Osteoblast (primary cell): ENCODE results near the gene RHEX. TPM values are rescaled to one million over a fixed set of nuclear protein-coding genes. Genes with fewer than 3 reads are reported as not detected.

Experiments
- DNase-seq: peaks from one replicate; pipeline ENCODE4 v3.0.0; 2011; ENCODE audit warnings: low spot score, mixed read lengths; ENCODE audit not compliant: insufficient read length; ENCODE audit errors: missing footprints
- H2AFZ ChIP-seq: 2 replicates; pipeline ENCODE4 v1.6.0; 2011; ENCODE audit warnings: mild to moderate bottlenecking, low read length
- H3K27ac ChIP-seq: 2 replicates; pipeline ENCODE4 v1.5.1; 2011; ENCODE audit warnings: mild to moderate bottlenecking, low read depth, low read length, moderate library complexity
- H3K27me3 ChIP-seq: 2 replicates; pipeline ENCODE4 v1.6.0; 2012; ENCODE audit warnings: mild to moderate bottlenecking, control low read depth, inconsistent platforms, low read length, moderate library complexity; ENCODE audit not compliant: insufficient read depth
- H3K36me3 ChIP-seq: 2 replicates; pipeline ENCODE4 v1.5.1; 2011; ENCODE audit warnings: mild to moderate bottlenecking, low read length, control low read depth, moderate library complexity; ENCODE audit not compliant: insufficient read depth
- H3K4me1 ChIP-seq: 2 replicates; pipeline ENCODE4 v1.5.1; 2011; ENCODE audit warnings: mild to moderate bottlenecking, low read length, control low read depth, moderate library complexity; ENCODE audit not compliant: insufficient read depth
- H3K4me2 ChIP-seq: 2 replicates; pipeline ENCODE4 v1.6.0; 2011; ENCODE audit warnings: mild to moderate bottlenecking, low read length; ENCODE audit not compliant: insufficient read depth
- H3K4me3 ChIP-seq: fragments of 200-600 bp; sonication (generic); 3 replicates; pipeline ENCODE4 v1.5.1; 2012; ENCODE audit warnings: mild to moderate bottlenecking, low read length, inconsistent platforms; ENCODE audit not compliant: insufficient read depth
- H3K79me2 ChIP-seq: 2 replicates; pipeline ENCODE4 v1.6.0; 2012; ENCODE audit warnings: mild to moderate bottlenecking, low read length, control low read depth, inconsistent platforms; ENCODE audit not compliant: insufficient read depth
- H3K9me3 ChIP-seq: 2 replicates; pipeline ENCODE4 v1.5.1; 2011; ENCODE audit warnings: low read depth, low read length, control low read depth
- H4K20me1 ChIP-seq: 2 replicates; pipeline ENCODE4 v1.6.0; 2012; ENCODE audit warnings: mild to moderate bottlenecking, low read length, control low read depth; ENCODE audit not compliant: insufficient read depth
- CTCF ChIP-seq: IDR thresholded peaks from 2 replicates; pipeline ENCODE4 v1.5.1; 2011; ENCODE audit warnings: mild to moderate bottlenecking, low read depth, low read length, moderate library complexity; ENCODE audit errors: extremely low read depth
- total RNA-seq: library from RNA; depleted of rRNA; stranded (reverse); fragments of >200 nt; gene quantifications from 2 replicates; pipeline ENCODE4 v1.2.3, GENCODE V29; 2012

RHEX gene
- total RNA-seq, 1 donor: not detected

DNA sequence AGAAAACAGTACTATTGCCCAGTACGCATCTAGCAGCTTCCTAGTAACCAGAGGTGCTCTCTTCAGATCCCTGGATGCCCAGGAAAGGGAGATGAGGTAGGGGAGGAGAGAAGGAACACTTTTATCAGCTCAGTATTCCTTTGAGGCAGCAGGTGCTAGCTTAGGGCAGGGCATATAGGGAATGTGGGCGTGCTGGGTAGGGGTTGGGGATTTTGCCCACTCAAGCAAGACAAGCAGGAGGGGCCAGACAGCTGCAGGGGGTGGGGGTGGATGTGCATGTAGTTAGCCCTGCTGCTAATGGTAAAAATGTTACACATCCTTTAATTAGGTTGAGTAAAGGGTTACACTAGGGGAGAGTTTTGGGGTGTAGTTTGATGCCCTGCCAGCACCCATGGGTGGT is 82.3 kb downstream of the RHEX start:
- Histone ChIP-seq H3K79me2 (no peaks in the 10 kb centered on the region), H3K4me2 (no peak overlapping the region), H3K36me3 (no peaks in the 10 kb centered on the region), H4K20me1 (no peaks in the 10 kb centered on the region), H3K9me3 (no peaks in the 10 kb centered on the region), H3K4me1 (no peaks in the 10 kb centered on the region), H3K27me3 (peaks cover 30% of the 10 kb centered on the region), H3K27ac (no peak overlapping the region), H3K4me3 (no peak overlapping the region), H2AFZ (no peak overlapping the region)
- no peak for TF ChIP-seq CTCF
- no peak for DNase-seq

GRCh38 chr1:206136241-206136640 is 83.3 kb downstream of the RHEX start:
- Histone ChIP-seq H3K27ac (no peak overlapping the region), H2AFZ (no peak overlapping the region), H3K4me1 (no peaks in the 10 kb centered on the region), H3K4me2 (no peak overlapping the region), H3K9me3 (no peaks in the 10 kb centered on the region), H3K36me3 (no peaks in the 10 kb centered on the region), H3K4me3 (no peak overlapping the region), H4K20me1 (no peaks in the 10 kb centered on the region), H3K79me2 (no peaks in the 10 kb centered on the region), H3K27me3 (peaks cover 34% of the 10 kb centered on the region)
- TF ChIP-seq CTCF: no peak
- DNase-seq: no peak

DNA sequence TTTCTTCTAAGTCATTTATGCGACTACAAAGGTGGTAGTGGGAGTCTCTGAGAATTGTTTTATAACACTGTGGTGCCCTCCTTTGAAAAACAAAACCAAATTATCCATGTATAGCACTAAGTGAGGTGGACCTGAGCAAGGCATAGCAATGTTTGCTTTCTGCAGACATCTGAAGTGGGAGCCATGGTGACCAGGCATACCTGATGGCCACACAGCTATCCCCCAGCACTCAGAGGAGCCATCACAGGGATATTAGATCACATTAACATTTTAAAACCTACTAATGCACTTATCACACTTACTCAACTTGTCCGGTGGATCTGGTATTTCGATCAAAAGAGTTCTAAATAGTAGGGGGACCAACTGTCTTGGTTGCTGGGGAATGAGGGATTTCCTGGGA is 89.0 kb downstream of the RHEX start:
- Histone ChIP-seq H3K36me3 (no peaks in the 10 kb centered on the region), H3K9me3 (no peaks in the 10 kb centered on the region), H3K27ac (no peak overlapping the region), H3K27me3 (peaks cover 71% of the 10 kb centered on the region), H2AFZ (no peak overlapping the region), H3K4me3 (no peak overlapping the region), H4K20me1 (no peaks in the 10 kb centered on the region), H3K79me2 (no peaks in the 10 kb centered on the region), H3K4me2 (no peak overlapping the region), H3K4me1 (no peaks in the 10 kb centered on the region)
- no peak for DNase-seq
- no peak for TF ChIP-seq CTCF

DNA sequence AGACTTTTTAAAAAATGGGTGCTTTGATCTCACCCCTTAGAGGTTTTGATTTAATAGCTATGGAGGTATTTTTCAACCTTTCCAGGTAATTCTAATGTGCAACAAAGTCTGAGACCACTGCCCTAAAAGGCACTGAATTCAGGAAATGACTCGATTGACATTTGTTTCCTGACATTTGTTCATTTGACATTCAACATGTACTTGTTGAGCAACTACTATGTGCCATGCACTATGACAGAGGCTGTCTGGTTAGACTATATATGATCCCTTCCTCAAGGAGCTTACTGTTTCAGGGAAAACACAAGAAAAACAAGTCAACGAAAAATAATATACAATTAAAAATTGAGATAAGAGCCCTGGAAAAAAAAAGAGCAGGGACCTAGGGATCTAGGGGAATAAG is 89.8 kb downstream of the RHEX start:
- H4K20me1 ChIP-seq: no peaks in the 10 kb centered on the region
- no peak for DNase-seq
- H3K36me3 ChIP-seq: no peaks in the 10 kb centered on the region
- TF ChIP-seq CTCF: no peak
- H3K4me3 ChIP-seq: no peak overlapping the region
- no peak overlapping the region for H2AFZ ChIP-seq
- H3K79me2 ChIP-seq: no peaks in the 10 kb centered on the region
- H3K4me2 ChIP-seq: no peak overlapping the region
- H3K9me3 ChIP-seq: no peaks in the 10 kb centered on the region
- H3K27ac ChIP-seq: no peak overlapping the region
- H3K27me3 ChIP-seq: peaks cover 73% of the 10 kb centered on the region
- H3K4me1 ChIP-seq: no peaks in the 10 kb centered on the region
